ENCODE data around the gene ZNF334.

Gene ZNF334

GRCh38 chr20:46545077-46545826 lies 31.9 kb upstream of the ZNF334 start:
- DNase-seq, result peak; percentile 52

- no peak for DNase-seq
Observed at GRCh38 chr20:46544576-46544975, 31.2 kb upstream of the ZNF334 start.

GRCh38 chr20:46543959-46544358 lies 30.6 kb upstream of the ZNF334 start:
- DNase-seq, result no peak

- DNase-seq, result no peak
Observed at GRCh38 chr20:46543033-46543432, 29.7 kb upstream of the ZNF334 start.

GRCh38 chr20:46541229-46541935 lies 28.0 kb upstream of the ZNF334 start:
- DNase-seq, result no peak

- DNase-seq, result no peak
Observed at GRCh38 chr20:46539113-46539512, 25.8 kb upstream of the ZNF334 start.

- DNase-seq, result no peak
Observed at GRCh38 chr20:46530640-46531039, 17.3 kb upstream of the ZNF334 start.

GRCh38 chr20:46523696-46524328 lies 10.5 kb upstream of the ZNF334 start:
- DNase-seq, result no peak

GRCh38 chr20:46523108-46523507 lies 9.7 kb upstream of the ZNF334 start:
- DNase-seq, result no peak

- DNase-seq, result peak; percentile 56
Observed at GRCh38 chr20:46520976-46521579, 7.7 kb upstream of the ZNF334 start.

- DNase-seq, result no peak
Observed at GRCh38 chr20:46520540-46520939, 7.2 kb upstream of the ZNF334 start.

GRCh38 chr20:46519471-46520068 lies 6.2 kb upstream of the ZNF334 start:
- DNase-seq, result no peak

- DNase-seq, result no peak
Observed at GRCh38 chr20:46509523-46509922, 3.8 kb downstream of the ZNF334 start.

GRCh38 chr20:46507760-46508407 lies 5.5 kb downstream of the ZNF334 start:
- no peak for DNase-seq

- no peak for DNase-seq
Observed at GRCh38 chr20:46505506-46505905, 7.9 kb downstream of the ZNF334 start.

GRCh38 chr20:46501961-46502360 lies 11.4 kb downstream of the ZNF334 start:
- no peak for DNase-seq

- DNase-seq, result no peak
Observed at GRCh38 chr20:46501337-46501942, 11.9 kb downstream of the ZNF334 start.

- DNase-seq, result no peak
Observed at GRCh38 chr20:46494077-46494476, 19.3 kb downstream of the ZNF334 start.

- no peak for DNase-seq
Observed at GRCh38 chr20:46491354-46491753, 22.0 kb downstream of the ZNF334 start.

GRCh38 chr20:46488451-46488850 lies 24.9 kb downstream of the ZNF334 start:
- DNase-seq, result no peak

- DNase-seq, result no peak
Observed at GRCh38 chr20:46487628-46488027, 25.7 kb downstream of the ZNF334 start.

GRCh38 chr20:46485431-46485830 lies 27.9 kb downstream of the ZNF334 start:
- no peak for DNase-seq
